BLaER1 treated with 17β-estradiol and CSF1 and Interleukin-3, amounts not matched to agents 10 nM and 100 nM (cell line): ENCODE results near the gene MAML3.

ENCODE experiments used
- H3K27ac ChIP-seq, 11 experiments: shearing (Covaris generic); formaldehyde crosslinking; 2 replicates each; pipeline ENCODE4 v1.8.1; 2022
- H3K27me3 ChIP-seq, 11 experiments: shearing (Covaris generic); formaldehyde crosslinking; 2 replicates each; pipeline ENCODE4 v1.8.1; 2022
- H3K36me3 ChIP-seq, 11 experiments: shearing (Covaris generic); formaldehyde crosslinking; 2 replicates each; pipeline ENCODE4 v1.8.1; 2022
- H3K4me1 ChIP-seq, 10 experiments: shearing (Covaris generic); formaldehyde crosslinking; 2 replicates each; pipeline ENCODE4 v1.8.1; 2022
- H3K4me2 ChIP-seq, 11 experiments: shearing (Covaris generic); formaldehyde crosslinking; 2 replicates each; pipeline ENCODE4 v1.8.1; 2022
- H3K4me3 ChIP-seq, 10 experiments: shearing (Covaris generic); formaldehyde crosslinking; 2 replicates each; pipeline ENCODE4 v1.8.1; 2022
- H3K9ac ChIP-seq, 11 experiments: shearing (Covaris generic); formaldehyde crosslinking; 2 replicates each; pipeline ENCODE4 v1.8.1; 2022
- H3K9me3 ChIP-seq, 11 experiments: shearing (Covaris generic); formaldehyde crosslinking; replicated peaks in 1 of 11; 2 replicates each; pipeline ENCODE4 v1.8.1; 2022
- H4K20me1 ChIP-seq, 11 experiments: shearing (Covaris generic); formaldehyde crosslinking; 2 replicates each; pipeline ENCODE4 v1.8.1; 2022
- Cebpa-rat ChIP-seq, 11 experiments: shearing (Covaris generic); IDR thresholded peaks; 2 replicates each; pipeline ENCODE4 v1.8.1; 2022

The MAML3 gene

GRCh38 chr4:139962130-139962684, 191.8 kb downstream of the MAML3 start:
- no peaks in the 10 kb centered on the region for H3K36me3 ChIP-seq
- peaks cover 0 to 3% (median 0%) of the 10 kb centered on the region in 11 experiments; a peak in 3 of 22 replicates for H3K27me3 ChIP-seq
- H3K4me3 ChIP-seq, result no peak overlapping the region
- H3K9me3 ChIP-seq, result 0 out of 22 replicates have a peak, but pooled peaks cover 0 to 4% (median 0%) of the 10 kb centered on the region in 11 experiments
- peaks cover 2 to 86% (median 7%) of the 10 kb centered on the region in 10 experiments; a peak in 16 of 20 replicates for H3K4me1 ChIP-seq
- H3K4me2 ChIP-seq, result peak overlapping the region in 4 of 11 experiments; percentile 37 to 80 (median 58); a peak in 8 of 22 replicates
- H3K27ac ChIP-seq, result peak overlapping the region in 2 of 11 experiments; percentile 8 to 39; a peak in 4 of 22 replicates
- H4K20me1 ChIP-seq, result peaks cover 0 to 55% (median under 1%) of the 10 kb centered on the region in 11 experiments; a peak in 10 of 22 replicates
- no peak overlapping the region for H3K9ac ChIP-seq
- TF ChIP-seq Cebpa-rat (IDR thresholded peaks at IDR 0.05), result no peak

GRCh38 chr4:139961344-139961946, 192.5 kb downstream of the MAML3 start:
- Histone ChIP-seq H3K27ac (peak overlapping the region in 2 of 11 experiments; percentile 8 to 39; a peak in 4 of 22 replicates), H3K9ac (no peak overlapping the region), H3K4me3 (no peak overlapping the region), H3K4me2 (peak overlapping the region in 4 of 11 experiments; percentile 37 to 80 (median 58); a peak in 8 of 22 replicates), H3K9me3 (0 out of 22 replicates have a peak, but pooled peaks cover 0 to 4% (median 0%) of the 10 kb centered on the region in 11 experiments), H3K27me3 (peaks cover 0 to 10% (median 2%) of the 10 kb centered on the region in 11 experiments; a peak in 10 of 22 replicates), H3K36me3 (no peaks in the 10 kb centered on the region), H3K4me1 (peaks cover 0 to 86% (median 2%) of the 10 kb centered on the region in 10 experiments; a peak in 9 of 20 replicates), H4K20me1 (peaks cover 0 to 63% (median 8%) of the 10 kb centered on the region in 11 experiments; a peak in 10 of 22 replicates)
- no peak for TF ChIP-seq Cebpa-rat (IDR thresholded peaks at IDR 0.05)

GRCh38 chr4:139959396-139959795, 194.6 kb downstream of the MAML3 start:
- Histone ChIP-seq H3K9ac (no peak overlapping the region), H3K4me2 (no peak overlapping the region), H3K4me1 (peaks cover 2 to 82% (median 4%) of the 10 kb centered on the region in 10 experiments), H3K27me3 (peaks cover 0 to 30% (median 18%) of the 10 kb centered on the region in 11 experiments; a peak in 14 of 22 replicates), H3K27ac (no peak overlapping the region), H3K4me3 (no peak overlapping the region), H3K9me3 (0 out of 22 replicates have a peak, but pooled peaks cover 0 to 4% (median 0%) of the 10 kb centered on the region in 11 experiments), H3K36me3 (no peaks in the 10 kb centered on the region), H4K20me1 (peaks cover 0 to 84% (median 22%) of the 10 kb centered on the region in 11 experiments; a peak in 13 of 22 replicates)
- no peak for TF ChIP-seq Cebpa-rat (IDR thresholded peaks at IDR 0.05)

- Histone ChIP-seq H3K27ac (no peak overlapping the region), H3K9me3 (0 out of 22 replicates have a peak, but pooled peaks cover 0 to 2% (median 0%) of the 10 kb centered on the region in 11 experiments), H4K20me1 (peaks cover 0 to 90% (median 29%) of the 10 kb centered on the region in 11 experiments; a peak in 13 of 22 replicates), H3K36me3 (no peaks in the 10 kb centered on the region), H3K4me3 (no peak overlapping the region), H3K4me2 (peak overlapping the region in 1 of 11 experiments; percentile 41; a peak in 1 of 22 replicates), H3K4me1 (peaks cover 8 to 82% (median 11%) of the 10 kb centered on the region in 10 experiments), H3K9ac (no peak overlapping the region), H3K27me3 (peaks cover 0 to 37% (median 25%) of the 10 kb centered on the region in 11 experiments; a peak in 15 of 22 replicates)
- no peak for TF ChIP-seq Cebpa-rat (IDR thresholded peaks at IDR 0.05)
Observed at GRCh38 chr4:139958739-139959098, 195.3 kb downstream of the MAML3 start.

- H3K4me3 ChIP-seq, result no peak overlapping the region
- peaks cover 14 to 82% (median 17%) of the 10 kb centered on the region in 10 experiments for H3K4me1 ChIP-seq
- H3K4me2 ChIP-seq, result peak overlapping the region in 3 of 11 experiments; percentile 5 to 41 (median 28); a peak in 4 of 22 replicates
- H4K20me1 ChIP-seq, result peaks cover 0 to 94% (median 34%) of the 10 kb centered on the region in 11 experiments; a peak in 13 of 22 replicates
- peaks cover 0 to 43% (median 30%) of the 10 kb centered on the region in 11 experiments; a peak in 17 of 22 replicates for H3K27me3 ChIP-seq
- H3K9me3 ChIP-seq, result no peaks in the 10 kb centered on the region
- no peak for TF ChIP-seq Cebpa-rat (IDR thresholded peaks at IDR 0.05)
- H3K9ac ChIP-seq, result no peak overlapping the region
- no peak overlapping the region for H3K27ac ChIP-seq
- no peaks in the 10 kb centered on the region for H3K36me3 ChIP-seq
Observed at GRCh38 chr4:139957986-139958738, 195.8 kb downstream of the MAML3 start.

GRCh38 chr4:139957065-139957464, 196.9 kb downstream of the MAML3 start:
- Histone ChIP-seq H3K27ac (no peak overlapping the region), H3K36me3 (no peaks in the 10 kb centered on the region), H3K4me2 (peak overlapping the region in 3 of 11 experiments; percentile 5 to 41 (median 32); a peak in 5 of 22 replicates), H3K9me3 (peaks cover 0 to 4% (median 0%) of the 10 kb centered on the region in 11 experiments; a peak in 1 of 22 replicates), H3K9ac (no peak overlapping the region), H4K20me1 (peaks cover 0 to 94% (median 45%) of the 10 kb centered on the region in 11 experiments; a peak in 13 of 22 replicates), H3K4me1 (peaks cover 15 to 82% (median 26%) of the 10 kb centered on the region in 10 experiments), H3K27me3 (peaks cover 0 to 54% (median 41%) of the 10 kb centered on the region in 11 experiments; a peak in 18 of 22 replicates), H3K4me3 (no peak overlapping the region)
- TF ChIP-seq Cebpa-rat (IDR thresholded peaks at IDR 0.05), result no peak

GRCh38 chr4:139956507-139957017, 197.4 kb downstream of the MAML3 start:
- Histone ChIP-seq H3K9me3 (peaks cover 0 to 4% (median 0%) of the 10 kb centered on the region in 11 experiments; a peak in 1 of 22 replicates), H3K4me1 (peaks cover 20 to 82% (median 30%) of the 10 kb centered on the region in 10 experiments), H3K27ac (no peak overlapping the region), H3K9ac (no peak overlapping the region), H3K27me3 (peaks cover 0 to 59% (median 45%) of the 10 kb centered on the region in 11 experiments; a peak in 18 of 22 replicates), H3K36me3 (no peaks in the 10 kb centered on the region), H3K4me3 (no peak overlapping the region), H4K20me1 (peaks cover 0 to 94% (median 50%) of the 10 kb centered on the region in 11 experiments; a peak in 13 of 22 replicates), H3K4me2 (peak overlapping the region in 2 of 11 experiments; percentile 32 to 41; a peak in 3 of 22 replicates)
- TF ChIP-seq Cebpa-rat (IDR thresholded peaks at IDR 0.05), result no peak

GRCh38 chr4:139955600-139955999, 198.4 kb downstream of the MAML3 start:
- no peak overlapping the region for H3K4me3 ChIP-seq
- H4K20me1 ChIP-seq, result peaks cover 0 to 95% (median 59%) of the 10 kb centered on the region in 11 experiments; a peak in 13 of 22 replicates
- peaks cover 0 to 4% (median 0%) of the 10 kb centered on the region in 11 experiments; a peak in 1 of 22 replicates for H3K9me3 ChIP-seq
- H3K27ac ChIP-seq, result no peak overlapping the region
- H3K9ac ChIP-seq, result no peak overlapping the region
- peaks cover 30 to 82% (median 39%) of the 10 kb centered on the region in 10 experiments for H3K4me1 ChIP-seq
- no peak for TF ChIP-seq Cebpa-rat (IDR thresholded peaks at IDR 0.05)
- peaks cover 0 to 65% (median 48%) of the 10 kb centered on the region in 11 experiments; a peak in 18 of 22 replicates for H3K27me3 ChIP-seq
- H3K4me2 ChIP-seq, result peak overlapping the region in 2 of 11 experiments; percentile 13 to 14; a peak in 1 of 22 replicates
- no peaks in the 10 kb centered on the region for H3K36me3 ChIP-seq
